Motor neuron (in vitro differentiated cells): ENCODE results near the gene WDR55. TPM values are rescaled to one million over a fixed set of nuclear protein-coding genes. Genes with fewer than 3 reads are reported as not detected.
A peak's percentile ranks its signal among the peaks of the same experiment; 100 is the strongest.
"Not testable (repeated sequence)": the region's sequence is repeated elsewhere in the genome, so short reads cannot be mapped to it uniquely, and the experiment has no call there.

Source experiments
- ATAC-seq, 8 experiments: fragments of 200-7000 bp; cut with Tn5 transposase; replicated peaks in 6 of 8; 2 replicates each; pipeline ENCODE4 v1.8.0; 2021; ENCODE audit warnings: mild to moderate bottlenecking in 8 of 8, moderate library complexity in 8 of 8
- H3K27ac ChIP-seq, 2 donors: fragments of 250-450 bp; sonication (Bioruptor Pico); 2 replicates each; pipeline ENCODE4 v1.9.0; 2021; ENCODE audit warnings: antibody characterized with exemption in 2 of 2, mild to moderate bottlenecking in 2 of 2, moderate library complexity in 1 of 2
- H3K4me1 ChIP-seq, 2 donors: fragments of 250-450 bp; sonication (Bioruptor Pico); replicated peaks in 1 of 2; 2 replicates each; pipeline ENCODE4 v1.6.1; 2021; ENCODE audit warnings: antibody characterized with exemption in 2 of 2, mild to moderate bottlenecking in 2 of 2, moderate library complexity in 1 of 2
- H3K4me3 ChIP-seq, 5 donors: fragments of 250-450 bp; sonication (Bioruptor Pico); 2 replicates each; pipeline ENCODE4 v1.9.0; 2021; ENCODE audit warnings: antibody characterized with exemption in 5 of 5, mild to moderate bottlenecking in 5 of 5, moderate library complexity in 4 of 5
- WGBS, 10 experiments: fragments of 450-650 bp; shearing (Covaris generic); methylation state at CpG; one replicate each; pipeline ENCODE4 v1.0.0; 2022; 5-methylcytosine and 5-hydroxymethylcytosine counted together
- in situ Hi-C, 9 experiments: fragments of 400-800 bp; cut with MboI; loops; one replicate each; pipeline ENCODE4 v1.15.0; 2021; ENCODE audit warnings: low sequenced_read_pairs in 9 of 9, low pct_unique_long_range_greater_than_20kb in 2 of 9; ENCODE audit not compliant: unreplicated experiment in 9 of 9
- total RNA-seq, 8 experiments: library from RNA; unstranded; fragments of 300-600 nt; gene quantifications; 2 replicates each; pipeline versions ENCODE4 v1.2.3 to v1.2.4, GENCODE V29; 2022

WDR55 gene
- total RNA-seq, 8 experiments from 2014 or later = 9.9 to 29.8 (median 15.1) TPM

- Histone ChIP-seq H3K27ac (peak within 1 kb of the TSS; percentile 65 to 90), H3K4me1 (peaks cover 10 to 14% of the 10 kb centered on the region in 2 donors), H3K4me3 (peak within 1 kb of the TSS; percentile 51 to 98 (median 83))
- ATAC-seq = peak; percentile 93 to 98 (median 98)
- in situ Hi-C loops = loop anchor here in 1 of 9 experiments (25.0 kb wide), 1 partner anchor 129 kb away; the partner anchor contains the start of genes APBB3, SLC35A4 and SRA1
- 0 to 7% (median 0%) methylated on average over 1 to 22 of the region's 61 CpGs; no CpG with 5 or more reads in 2 of the 10 experiments for WGBS, 10 experiments
These were observed 26.5 kb downstream of the WDR55 start, which contains the start of the genes HARS1 and HARS2 for GRCh38 chr5:140690941-140691924. HARS1 (minus strand) TSS chr5:140691370; CDS start chr5:140691304, 66 bp downstream. HARS2 (plus strand) TSS chr5:140691455; CDS start chr5:140691649, 194 bp downstream.

GRCh38 chr5:140694276-140694675, 29.6 kb downstream of the WDR55 start:
- in situ Hi-C loops = loop anchor here in 1 of 9 experiments (25.0 kb wide), 1 partner anchor 132 kb away; the partner anchor contains the start of genes APBB3, SLC35A4 and SRA1
- WGBS, 10 experiments = 88 to 100% (median 98%) methylated on average over 1 to 5 of the region's 5 CpGs; no CpG with 5 or more reads in 4 of the 10 experiments
- Histone ChIP-seq H3K4me3 (no peak overlapping the region), H3K27ac (no peak overlapping the region), H3K4me1 (peaks cover 10 to 14% of the 10 kb centered on the region in 2 donors)
- ATAC-seq = no peak

- in situ Hi-C loops = loop anchor here in 1 of 9 experiments (25.0 kb wide), 1 partner anchor 135 kb away; the partner anchor contains the start of genes APBB3, SLC35A4 and SRA1
- Histone ChIP-seq H3K4me3 (no peak overlapping the region), H3K4me1 (peaks cover 13 to 17% of the 10 kb centered on the region in 2 donors), H3K27ac (no peak overlapping the region)
- ATAC-seq = no peak
- 63 to 100% (median 100%) methylated on average over 1 to 2 of the region's 4 CpGs; no CpG with 5 or more reads in 3 of the 10 experiments for WGBS, 10 experiments
These were observed 32.3 kb downstream of the WDR55 start for GRCh38 chr5:140696891-140697492.

- peak; percentile 93 to 99 (median 98) for ATAC-seq
- Histone ChIP-seq H3K4me3 (peak within 1 kb of the TSS; percentile 41 to 76 (median 69)), H3K4me1 (peaks cover 5 to 7% of the 10 kb centered on the region in 2 donors), H3K27ac (peak within 1 kb of the TSS; percentile 18 to 84)
- in situ Hi-C loops = no loop called here
- 0 to 12% (median 2%) methylated on average over 5 to 29 of the region's 44 CpGs; no CpG with 5 or more reads in 2 of the 10 experiments for WGBS, 10 experiments
These were observed 35.8 kb downstream of the WDR55 start, which contains the start of gene ZMAT2 for GRCh38 chr5:140700177-140701144. ZMAT2 (plus strand) TSS chr5:140700447; CDS start chr5:140700461, 14 bp downstream.

GRCh38 chr5:140707812-140708211, 43.1 kb downstream of the WDR55 start:
- Histone ChIP-seq H3K4me3 (no peak overlapping the region), H3K4me1 (no peaks in the 10 kb centered on the region), H3K27ac (no peak overlapping the region)
- in situ Hi-C loops = no loop called here
- no peak for ATAC-seq
- WGBS, 10 experiments = 78 to 100% (median 93%) methylated on average over 1 to 4 of the region's 4 CpGs; no CpG with 5 or more reads in 4 of the 10 experiments

GRCh38 chr5:140708787-140709186, 44.1 kb downstream of the WDR55 start:
- ATAC-seq, H3K4me1 ChIP-seq, H3K27ac ChIP-seq, in situ Hi-C loops, H3K4me3 ChIP-seq: not testable (repeated sequence)
- WGBS, 10 experiments = 94 to 100% (median 99%) methylated on average over 1 to 9 of the region's 9 CpGs; no CpG with 5 or more reads in 4 of the 10 experiments

DNA sequence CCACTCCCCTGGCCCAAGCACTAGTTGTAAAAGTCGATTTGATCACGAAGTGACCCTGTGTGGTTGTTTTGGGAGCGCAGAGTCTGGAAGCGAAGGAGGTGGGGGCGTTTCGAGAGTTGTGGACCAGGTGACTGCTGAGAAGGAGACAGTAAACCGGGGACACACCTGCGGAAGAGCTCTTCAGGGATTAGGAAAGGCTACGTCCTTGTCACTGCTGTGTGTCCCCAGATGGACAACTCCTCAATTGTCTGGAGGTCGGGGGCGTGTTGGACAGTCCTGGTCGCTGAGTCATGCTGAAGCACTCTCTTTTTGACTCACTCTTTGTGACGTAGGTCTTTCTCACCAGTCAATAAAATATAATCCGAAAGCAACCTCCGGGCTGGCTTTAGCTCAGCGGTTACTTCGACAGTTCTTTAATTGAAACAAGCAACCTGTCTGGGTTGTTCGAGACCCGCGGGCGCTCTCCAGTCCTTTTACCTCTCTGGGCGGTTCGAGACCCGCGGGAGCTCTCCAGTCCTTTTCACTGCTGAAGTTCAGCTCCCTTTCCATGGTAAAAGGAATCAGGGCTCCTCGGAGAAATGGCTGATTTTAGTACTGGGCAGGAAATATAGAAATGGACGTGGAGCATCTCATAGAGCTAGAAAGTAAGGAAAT, 46.3 kb downstream of the WDR55 start:
- 0 to 27% (median 3%) methylated on average over 2 to 19 of the region's 27 CpGs; no CpG with 5 or more reads in 1 of the 10 experiments for WGBS, 10 experiments
- peak overlapping the region; percentile 52 to 64 for H3K27ac ChIP-seq
- peak; percentile 91 to 97 (median 94) for ATAC-seq
- H3K4me3 ChIP-seq = peak overlapping the region; percentile 18 to 37 (median 23)
- in situ Hi-C loops = no loop called here
- H3K4me1 ChIP-seq = no peaks in the 10 kb centered on the region

GRCh38 chr5:140711794-140712193, 47.1 kb downstream of the WDR55 start:
- Histone ChIP-seq H3K27ac (no peak overlapping the region), H3K4me3 (peak overlapping the region in 1 of 5 donors; percentile 35), H3K4me1 (no peaks in the 10 kb centered on the region)
- in situ Hi-C loops = no loop called here
- WGBS, 10 experiments = 54 to 100% (median 92%) methylated on average over 1 of the region's 1 CpG
- no peak for ATAC-seq

DNA sequence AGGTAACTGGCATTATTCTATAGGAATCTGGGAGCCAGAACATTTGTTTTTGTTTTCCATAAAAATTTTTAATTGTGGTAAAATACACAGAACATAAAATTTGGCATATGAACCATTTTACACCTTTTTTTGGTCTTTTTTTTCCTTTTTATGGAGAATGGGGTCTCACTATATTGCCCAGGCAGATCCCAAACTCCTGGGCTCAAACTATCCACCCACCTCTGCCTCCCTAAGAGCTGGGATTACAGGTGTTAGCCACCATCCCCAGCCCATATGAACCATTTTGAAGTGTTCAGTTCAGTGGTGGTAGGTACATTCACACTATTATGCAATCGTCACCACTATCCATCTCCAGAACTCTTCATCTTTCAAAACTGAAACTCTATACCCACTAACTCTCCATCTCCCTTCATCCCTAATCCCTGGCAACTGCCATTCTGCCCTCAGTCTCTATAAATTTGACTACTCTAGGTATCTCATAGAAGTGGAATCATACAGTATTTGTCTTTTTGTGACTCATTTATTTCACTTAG, 48.9 kb downstream of the WDR55 start:
- in situ Hi-C loops = no loop called here
- Histone ChIP-seq H3K27ac (no peak overlapping the region), H3K4me3 (no peak overlapping the region), H3K4me1 (no peaks in the 10 kb centered on the region)
- WGBS, 10 experiments = 50 to 100% (median 83%) methylated on average over 1 of the region's 1 CpG; no CpG with 5 or more reads in 3 of the 10 experiments
- no peak for ATAC-seq

GRCh38 chr5:140716238-140716637, 51.5 kb downstream of the WDR55 start:
- H3K4me1 ChIP-seq, in situ Hi-C loops, ATAC-seq, H3K27ac ChIP-seq, H3K4me3 ChIP-seq: not testable (repeated sequence)
- 57 to 100% (median 82%) methylated on average over 1 to 2 of the region's 2 CpGs; no CpG with 5 or more reads in 4 of the 10 experiments for WGBS, 10 experiments

DNA sequence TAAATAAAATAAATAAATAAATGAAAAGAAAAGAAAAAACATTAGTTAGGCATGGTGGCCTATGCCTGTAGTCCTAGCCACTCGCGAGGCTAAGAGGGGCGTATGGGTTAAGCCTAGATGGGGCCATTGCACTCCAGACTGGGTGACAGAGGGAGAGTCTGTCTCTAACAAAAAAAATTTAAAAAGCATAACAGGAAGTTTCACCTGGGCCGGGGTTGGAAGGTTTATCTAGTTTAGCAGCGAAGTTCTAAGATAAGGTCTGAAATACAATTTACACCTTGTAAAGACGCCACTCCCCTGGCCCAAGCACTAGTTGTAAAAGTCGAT, 53.5 kb downstream of the WDR55 start:
- in situ Hi-C loops = no loop called here
- WGBS, 10 experiments = 56 to 100% (median 90%) methylated on average over 1 to 7 of the region's 7 CpGs; no CpG with 5 or more reads in 2 of the 10 experiments

More for the DNA sequence above, 53.5 kb downstream of the WDR55 start:
- no peak for ATAC-seq
- Histone ChIP-seq H3K4me1 (no peaks in the 10 kb centered on the region), H3K27ac (no peak overlapping the region), H3K4me3 (no peak overlapping the region)
